NCI-H345 (cell line): Measurements from ENCODE around the gene CD151.

Experiments
- DNase-seq: peaks from one replicate; lab custom pipeline; 2025; lab: John Stamatoyannopoulos, UW

The CD151 gene

GRCh38 chr11:832529-833113 lies at the start of gene CD151:
Gene CD151, plus strand, starts transcription at chr11:832952. Its CDS starts 3,118 bp downstream, at chr11:836070.
- DNase-seq, result peak; percentile 59

GRCh38 chr11:783581-784015 lies 49.2 kb upstream of the CD151 start:
- DNase-seq, result no peak

- DNase-seq, result no peak
Observed at GRCh38 chr11:786235-787083, 46.3 kb upstream of the CD151 start.

- DNase-seq, result no peak
Observed at GRCh38 chr11:787084-787675, 45.6 kb upstream of the CD151 start.

GRCh38 chr11:788009-788640 lies 44.6 kb upstream of the CD151 start:
- DNase-seq, result no peak

GRCh38 chr11:788953-789940 lies 43.5 kb upstream of the CD151 start:
- no peak for DNase-seq

- DNase-seq, result peak; percentile 74
Observed at GRCh38 chr11:789943-790342, 42.8 kb upstream of the CD151 start, which contains the start of gene CEND1. Gene CEND1, minus strand, starts transcription at chr11:790090. Its CDS starts 1,514 bp downstream, at chr11:788576.

- no peak for DNase-seq
Observed at GRCh38 chr11:790721-791564, 41.8 kb upstream of the CD151 start.

GRCh38 chr11:791658-792534 lies 40.9 kb upstream of the CD151 start:
- DNase-seq, result no peak

- DNase-seq, result no peak
Observed at GRCh38 chr11:792535-792821, 40.3 kb upstream of the CD151 start.

GRCh38 chr11:792873-793272 lies 39.9 kb upstream of the CD151 start:
- DNase-seq, result no peak

- no peak for DNase-seq
Observed at GRCh38 chr11:793556-793955, 39.2 kb upstream of the CD151 start.

- no peak for DNase-seq
Observed at GRCh38 chr11:794013-794765, 38.6 kb upstream of the CD151 start.

- DNase-seq, result no peak
Observed at GRCh38 chr11:794766-795633, 37.8 kb upstream of the CD151 start.

GRCh38 chr11:795634-796564 lies 36.9 kb upstream of the CD151 start:
- no peak for DNase-seq

GRCh38 chr11:796565-797295 lies 36.0 kb upstream of the CD151 start:
- no peak for DNase-seq
